NCI-H2227 (cell line): ENCODE data around the gene PCDHA9.

Experiments used
- DNase-seq: peaks from one replicate; lab custom pipeline; 2025; ENCODE audit not compliant: unreplicated experiment; lab: John Stamatoyannopoulos, UW

PCDHA9 gene

DNA sequence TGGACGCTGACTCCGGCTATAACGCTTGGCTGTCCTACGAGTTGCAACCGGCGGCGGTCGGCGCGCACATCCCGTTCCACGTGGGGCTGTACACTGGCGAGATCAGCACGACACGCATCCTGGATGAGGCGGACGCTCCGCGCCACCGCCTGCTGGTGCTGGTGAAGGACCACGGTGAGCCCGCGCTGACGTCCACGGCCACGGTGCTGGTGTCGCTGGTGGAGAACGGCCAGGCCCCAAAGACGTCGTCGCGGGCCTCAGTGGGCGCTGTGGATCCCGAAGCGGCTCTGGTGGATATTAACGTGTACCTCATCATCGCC lies 29.0 kb downstream of the PCDHA9 start:
- DNase-seq: no peak

DNA sequence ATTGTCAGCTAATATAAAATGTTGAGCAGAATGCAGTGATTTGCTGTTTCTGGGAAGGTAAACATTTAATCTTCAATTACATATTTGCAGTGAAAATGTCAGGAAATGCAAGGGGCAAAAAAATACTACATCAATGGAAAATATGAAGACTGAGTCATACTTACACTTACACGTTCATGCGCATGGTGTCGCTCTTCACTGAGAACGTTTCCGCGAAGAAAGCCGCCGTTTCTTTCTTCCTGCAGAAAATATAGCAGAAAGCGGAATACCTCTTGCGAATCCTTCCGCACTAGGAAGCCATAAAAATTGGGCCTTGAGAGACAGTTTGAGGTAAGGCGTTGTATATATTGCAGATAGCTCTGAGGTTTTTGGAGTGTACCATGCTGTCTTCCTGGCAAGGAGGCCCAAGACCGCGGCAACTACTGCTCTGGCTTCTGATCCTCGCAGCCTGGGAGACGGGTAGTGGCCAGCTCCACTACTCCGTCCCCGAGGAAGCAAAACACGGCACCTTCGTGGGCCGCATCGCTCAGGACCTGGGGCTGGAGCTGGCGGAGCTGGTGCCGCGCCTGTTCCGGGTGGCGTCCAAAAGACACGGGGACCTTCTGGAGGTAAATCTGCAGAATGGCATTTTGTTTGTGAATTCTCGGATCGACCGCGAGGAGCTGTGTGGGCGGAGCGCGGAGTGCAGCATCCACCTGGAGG lies 33.9 kb downstream of the PCDHA9 start, which contains the start of gene PCDHA13:
TSS of gene PCDHA13 (plus strand) at position 236 of the 702 bp plus-strand sequence. CDS start at position 381, 145 bp downstream.
- no peak for DNase-seq

DNA sequence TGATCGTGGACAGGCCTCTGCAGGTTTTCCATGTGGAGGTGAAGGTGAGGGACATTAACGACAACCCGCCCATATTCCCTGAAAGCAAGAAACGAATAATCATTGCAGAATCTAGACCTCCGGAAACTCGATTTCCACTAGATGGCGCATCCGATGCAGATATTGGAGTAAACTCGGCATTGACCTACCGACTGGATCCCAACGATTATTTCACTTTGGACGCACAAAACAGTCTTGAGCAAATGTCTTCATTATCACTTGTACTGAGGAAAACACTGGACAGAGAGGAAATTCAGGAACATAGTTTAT lies 34.4 kb downstream of the PCDHA9 start:
- DNase-seq: no peak

DNA sequence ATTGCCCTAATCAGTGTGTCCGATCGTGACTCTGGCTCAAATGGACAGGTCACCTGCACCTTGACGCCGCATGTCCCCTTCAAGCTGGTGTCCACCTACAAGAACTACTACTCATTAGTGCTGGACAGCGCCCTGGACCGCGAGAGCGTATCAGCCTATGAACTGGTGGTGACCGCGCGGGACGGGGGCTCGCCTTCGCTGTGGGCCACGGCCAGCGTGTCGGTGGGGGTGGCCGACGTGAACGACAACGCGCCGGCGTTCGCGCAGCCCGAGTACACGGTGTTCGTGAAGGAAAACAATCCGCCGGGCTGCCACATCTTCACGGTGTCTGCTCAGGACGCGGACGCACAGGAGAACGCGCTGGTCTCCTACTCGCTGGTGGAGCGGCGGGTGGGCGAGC lies 35.2 kb downstream of the PCDHA9 start:
- DNase-seq: no peak

DNA sequence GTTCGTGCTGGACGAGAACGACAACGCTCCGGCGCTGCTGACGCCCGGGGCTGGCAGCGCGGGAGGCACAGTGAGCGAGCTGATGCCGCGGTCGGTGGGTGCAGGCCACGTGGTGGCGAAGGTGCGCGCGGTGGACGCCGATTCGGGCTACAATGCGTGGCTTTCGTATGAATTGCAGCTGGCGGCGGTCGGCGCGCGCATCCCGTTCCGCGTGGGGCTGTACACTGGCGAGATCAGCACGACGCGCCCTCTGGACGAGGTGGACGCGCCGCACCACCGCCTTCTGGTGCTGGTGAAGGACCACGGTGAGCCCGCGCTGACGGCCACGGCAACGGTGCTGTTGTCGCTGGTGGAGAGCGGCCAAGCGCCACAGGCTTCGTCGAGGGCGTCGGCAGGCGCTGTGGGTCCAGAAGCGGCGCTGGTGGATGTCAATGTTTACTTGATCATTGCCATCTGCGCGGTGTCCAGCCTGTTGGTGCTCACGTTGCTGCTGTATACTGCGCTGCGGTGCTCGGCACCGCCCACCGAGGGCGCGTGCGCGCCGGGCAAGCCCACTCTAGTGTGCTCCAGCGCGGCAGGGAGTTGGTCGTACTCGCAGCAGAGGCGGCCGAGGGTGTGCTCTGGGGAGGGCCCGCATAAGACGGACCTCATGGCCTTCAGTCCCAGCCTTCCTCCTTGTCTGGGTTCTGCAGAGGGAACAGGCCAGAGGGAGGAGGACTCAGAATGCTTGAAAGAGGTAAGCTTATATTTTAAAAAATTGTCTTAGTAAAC lies 35.9 kb downstream of the PCDHA9 start:
- DNase-seq: no peak
